Heart left ventricle (tissue), 16 donors: ENCODE data around the gene BMP5. TPM values are rescaled to one million over a fixed set of nuclear protein-coding genes. Genes with fewer than 3 reads are reported as not detected.

ENCODE experiments used
- ATAC-seq, 4 donors: fragments of 200-7000 bp; cut with Tn5 transposase; one replicate each; pipeline ENCODE4 v1.9.1; 2020 to 2022; ENCODE audit warnings: moderate library complexity in 4 of 4, mild to moderate bottlenecking in 3 of 4, moderate number of reproducible peaks in 1 of 4
- DNase-seq, 5 donors: peaks; one replicate each; pipeline ENCODE4 v3.0.0-alpha.2; 2020
- H3K27ac ChIP-seq, 12 donors: fragments of 200-600 bp; sonication (generic) in 4 of 12; one replicate each; pipeline versions ENCODE4 v1.5.0 to v1.8.0; 2016 to 2022; ENCODE audit warnings: mild to moderate bottlenecking in 2 of 12
- H3K27me3 ChIP-seq, 9 donors: fragments of 200-600 bp; sonication (generic) in 2 of 9; one replicate each; pipeline versions ENCODE4 v1.5.1 to v1.8.0; 2016 to 2022; ENCODE audit warnings: mild to moderate bottlenecking in 3 of 9
- H3K36me3 ChIP-seq, 9 donors: fragments of 200-600 bp; sonication (generic) in 2 of 9; one replicate each; pipeline versions ENCODE4 v1.5.0 to v1.8.0; 2018 to 2022; ENCODE audit warnings: mild to moderate bottlenecking in 2 of 9
- H3K4me1 ChIP-seq, 12 donors: fragments of 200-600 bp; sonication (generic) in 4 of 12; one replicate each; pipeline versions ENCODE4 v1.5.0 to v1.8.0; 2016 to 2022; ENCODE audit warnings: mild to moderate bottlenecking in 3 of 12
- H3K4me3 ChIP-seq, 12 donors: fragments of 200-600 bp; sonication (generic) in 4 of 12; one replicate each; pipeline versions ENCODE4 v1.5.0 to v1.8.0; 2017 to 2022; ENCODE audit warnings: mild to moderate bottlenecking in 9 of 12, moderate library complexity in 4 of 12
- H3K9me3 ChIP-seq, 12 donors: fragments of 200-600 bp; sonication (generic) in 4 of 12; one replicate each; pipeline versions ENCODE4 v1.5.0 to v1.8.0; 2016 to 2022; ENCODE audit warnings: mild to moderate bottlenecking in 1 of 12
- CTCF ChIP-seq, 12 donors: fragments of 200-600 bp; sonication (generic) in 4 of 12; IDR thresholded peaks; one replicate each; pipeline versions ENCODE4 v1.5.0 to v1.8.0; 2018 to 2022; ENCODE audit warnings: antibody characterized with exemption in 12 of 12, mild to moderate bottlenecking in 5 of 12
- POLR2A ChIP-seq, 2 donors: fragments of 450-650 bp; IDR thresholded peaks; one replicate each; pipeline ENCODE4 v1.6.1; 2017; ENCODE audit warnings: antibody characterized with exemption in 2 of 2, mild to moderate bottlenecking in 2 of 2, moderate library complexity in 2 of 2
- WGBS, 4 donors: extraction: QIAGEN DNeasy Blood & Tissue Kit in 2 of 4; methylation state at CpG; one replicate each; pipeline versions ENCODE4 v1.1.5 to v1.1.7; 2013 to 2018; 5-methylcytosine and 5-hydroxymethylcytosine counted together
- intact Hi-C, 10 donors: fragments of 100-400 bp; cut with DNase I; formaldehyde crosslinking; loops; one replicate each; pipeline versions ENCODE4 v1.11.1 to v1.14.2; 2022
- polyA plus RNA-seq, 2 donors: library from polyadenylated mRNA; stranded (reverse); fragments of 200-250 nt; gene quantifications; one replicate each; pipeline ENCODE4 v1.2.3, GENCODE V29; 2013
- total RNA-seq, 9 donors: library from RNA; depleted of rRNA in 2 of 9; stranded (reverse); fragments of >200 nt in 2 of 9; fragmentation: NEBNext Ultra II Directional in 3 of 9; extraction: Animal tissue kit (Norgen Biotek cat#: 25700) in 3 of 9; gene quantifications; one replicate each; pipeline versions ENCODE4 v1.1.0 to v1.2.4, GENCODE V29; 2016 to 2023
- donor health status: ischemic (EF 13 %, LVEDD 7.1; RV severe dilation, severe dysfunction).
- donor health status: healthy with polysubstance abuse.
- donor health status: DM: no; HTN: yes; CAD: no.
- donor health status: DM: no; HTN: no; CAD: no.
- donor health status: ischemic (EF 25% LVEDD 6.9; RV normal size, moderate dysfunction).
- donor health status: ischemic (EF 25% LVEDD 5.7; RV mildly dilated, moderate dysfunction).
- donor health status: healthy.
- donor health status: DM: yes; HTN: yes; CAD: no.
- donor health status: ischemic (EF 35%, LVEDD 5.7; RV mildly dilated, moderate dysfunction).
- donor health status: nonischemic (EF 11% LVEDD 7.7; RV severe dilation, severe dysfunction).
- donor health status: DM: yes; HTN: yes; CAD: no.
- donor health status: PGD.
- donor health status: ischemic (EF 29% LVEDD 5.4; RV normal size, mild dysfunction).
- donor health status: nonischemic (EF 23%, LVEDD 6.1; RV moderate dilation, normal function).

BMP5 gene
- total and polyA plus RNA-seq, 11 donors, result 0.86 to 5.8 (median 2.2) TPM

GRCh38 chr6:55758156-55758937, 117.0 kb downstream of the BMP5 start:
- ATAC-seq, result peak; percentile 34 to 97 (median 76)
- H3K27ac ChIP-seq, result no peak overlapping the region
- no peak for TF ChIP-seq CTCF (IDR thresholded peaks at IDR 0.05)
- TF ChIP-seq POLR2A (IDR thresholded peaks at IDR 0.05), result no peak
- WGBS, 4 donors, result 67 to 79% (median 71%) methylated on average over 3 of the region's 3 CpGs
- no peak overlapping the region for H3K4me3 ChIP-seq
- intact Hi-C loops, result no loop called here
- no peaks in the 10 kb centered on the region for H3K27me3 ChIP-seq
- no peaks in the 10 kb centered on the region for H3K36me3 ChIP-seq
- no peaks in the 10 kb centered on the region for H3K9me3 ChIP-seq
- peaks cover 0 to 6% (median 0%) of the 10 kb centered on the region in 12 donors for H3K4me1 ChIP-seq
- peak in 1 of 5 donors; percentile 24 for DNase-seq

DNA sequence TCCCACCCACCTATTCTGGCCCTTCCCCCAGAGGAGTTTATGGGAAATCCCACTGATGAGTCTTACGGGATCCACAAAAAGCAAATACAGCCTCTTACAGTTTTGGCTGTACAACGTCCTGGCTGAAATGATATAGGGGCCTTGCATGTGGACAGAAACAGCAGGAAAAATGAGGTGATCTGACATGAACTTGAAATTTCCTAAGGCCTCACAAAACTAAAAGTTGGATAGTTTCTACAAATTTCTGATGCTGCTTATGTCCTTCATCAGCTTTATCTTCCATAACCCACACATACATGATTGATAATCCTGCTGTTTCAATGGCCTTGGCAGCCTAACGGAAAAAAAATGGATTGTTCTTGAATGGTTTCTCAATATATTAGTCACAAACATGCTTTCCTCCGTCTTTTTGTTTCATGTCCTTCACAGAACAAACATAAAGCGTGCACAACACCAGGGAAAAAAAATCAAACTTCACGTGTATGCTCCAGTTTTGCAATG, 118.8 kb downstream of the BMP5 start:
- H3K27me3 ChIP-seq, result no peaks in the 10 kb centered on the region
- H3K9me3 ChIP-seq, result no peaks in the 10 kb centered on the region
- peaks cover 0 to 6% (median 0%) of the 10 kb centered on the region in 12 donors for H3K4me1 ChIP-seq
- DNase-seq (no peak), ATAC-seq (peak in 1 of 4 donors; percentile 53)
- intact Hi-C loops, result no loop called here
- WGBS, 4 donors, result 69 to 79% (median 78%) methylated on average over 6 of the region's 6 CpGs
- H3K27ac ChIP-seq, result peak overlapping the region in 2 of 12 donors; percentile 3 to 29
- no peak overlapping the region for H3K4me3 ChIP-seq
- H3K36me3 ChIP-seq, result no peaks in the 10 kb centered on the region
- no peak for TF ChIP-seq POLR2A (IDR thresholded peaks at IDR 0.05)
- no peak for TF ChIP-seq CTCF (IDR thresholded peaks at IDR 0.05)

DNA sequence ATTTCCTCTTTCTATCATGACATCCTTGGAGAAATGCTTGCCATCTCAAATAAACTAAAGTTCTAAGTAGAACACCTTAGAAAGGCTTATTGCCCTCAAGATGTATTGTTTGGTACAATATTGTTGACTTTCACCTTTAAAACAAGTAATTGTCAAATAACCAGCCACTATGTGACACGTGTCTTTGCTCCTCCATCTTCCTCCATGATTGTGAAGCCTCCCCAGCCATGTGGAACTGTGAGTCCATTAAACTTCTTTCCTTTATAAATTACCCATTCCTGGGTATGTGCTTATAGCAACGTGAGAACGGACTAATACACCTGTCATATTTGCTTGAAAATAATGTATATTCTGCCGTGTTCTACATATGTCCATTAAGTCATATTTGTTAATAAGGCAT, 126.5 kb downstream of the BMP5 start:
- H3K4me3 ChIP-seq, result no peak overlapping the region
- no peaks in the 10 kb centered on the region for H3K36me3 ChIP-seq
- TF ChIP-seq POLR2A (IDR thresholded peaks at IDR 0.05) (no peak), CTCF (IDR thresholded peaks at IDR 0.05) (no peak)
- no peak for DNase-seq
- no peaks in the 10 kb centered on the region for H3K27me3 ChIP-seq
- no peak for ATAC-seq
- no peak overlapping the region for H3K27ac ChIP-seq
- WGBS, 4 donors, result 80 to 91% (median 89%) methylated on average over 4 of the region's 4 CpGs
- intact Hi-C loops, result no loop called here
- H3K4me1 ChIP-seq, result no peaks in the 10 kb centered on the region
- peaks cover 0 to 7% (median 0%) of the 10 kb centered on the region in 12 donors for H3K9me3 ChIP-seq

GRCh38 chr6:55746473-55746872, 128.9 kb downstream of the BMP5 start:
- TF ChIP-seq POLR2A (IDR thresholded peaks at IDR 0.05), result no peak
- Histone ChIP-seq H3K4me3 (no peak overlapping the region), H3K36me3 (no peaks in the 10 kb centered on the region), H3K27ac (no peak overlapping the region), H3K27me3 (no peaks in the 10 kb centered on the region), H3K4me1 (no peaks in the 10 kb centered on the region), H3K9me3 (peaks cover 0 to 17% (median 2%) of the 10 kb centered on the region in 12 donors)
- intact Hi-C loops, result no loop called here
- DNase-seq (no peak), ATAC-seq (no peak)
- WGBS, 4 donors, result 77 to 84% (median 82%) methylated on average over 1 of the region's 1 CpG
